HEK293T (cell line): ENCODE measurements around the gene MYO7A.

Source experiments
- CTCF ChIA-PET: fragments of 350-600 bp; formaldehyde crosslinking; extraction: SDS; loops from one replicate; lab custom pipeline; 2021; ENCODE audit warnings: antibody characterized with exemption, inconsistent platforms; lab: Yijun Ruan, JAX
- POLR2A ChIA-PET: fragments of 350-600 bp; formaldehyde crosslinking; extraction: SDS; loops from one replicate; lab custom pipeline; 2020; ENCODE audit warnings: antibody characterized with exemption, inconsistent platforms; lab: Yijun Ruan, JAX
- DNase-seq: peaks from one replicate; pipeline ENCODE4 v3.0.0; 2012; ENCODE audit warnings: mixed read lengths; ENCODE audit errors: extremely low spot score
- ARNT ChIP-seq: fragments of 450-650 bp; IDR thresholded peaks from 2 replicates; pipeline ENCODE4 v1.6.1; 2017; ENCODE audit warnings: mild to moderate bottlenecking
- BHLHE40 ChIP-seq: fragments of 450-650 bp; IDR thresholded peaks from 2 replicates; pipeline ENCODE4 v1.6.1; 2016; ENCODE audit warnings: mild to moderate bottlenecking, moderate library complexity, borderline replicate concordance
- CTBP1 ChIP-seq: fragments of 450-650 bp; IDR thresholded peaks from 2 replicates; pipeline ENCODE4 v1.6.1; 2016; ENCODE audit warnings: borderline replicate concordance
- ELF4 ChIP-seq: fragments of 450-650 bp; IDR thresholded peaks from 2 replicates; pipeline ENCODE4 v1.6.1; 2017; ENCODE audit warnings: antibody characterized with exemption
- FOXA1 ChIP-seq: fragments of 450-650 bp; IDR thresholded peaks from 2 replicates; pipeline ENCODE4 v1.6.1; 2016; ENCODE audit warnings: mild to moderate bottlenecking
- FOXK2 ChIP-seq: fragments of 450-650 bp; IDR thresholded peaks from 2 replicates; pipeline ENCODE4 v1.6.1; 2016; ENCODE audit warnings: mild to moderate bottlenecking
- FOXM1 ChIP-seq: fragments of 450-650 bp; IDR thresholded peaks from 2 replicates; pipeline ENCODE4 v1.6.1; 2017; ENCODE audit warnings: mild to moderate bottlenecking, borderline replicate concordance
- HDGF ChIP-seq: fragments of 450-650 bp; IDR thresholded peaks from 2 replicates; pipeline ENCODE4 v1.6.1; 2017; ENCODE audit warnings: antibody characterized with exemption, borderline replicate concordance
- L3MBTL2 ChIP-seq: fragments of 450-650 bp; conservative IDR thresholded peaks from 2 replicates; pipeline ENCODE4 v1.6.1; 2016; ENCODE audit warnings: mild to moderate bottlenecking
- LEF1 ChIP-seq: fragments of 450-650 bp; IDR thresholded peaks from 2 replicates; pipeline ENCODE4 v1.6.1; 2017; ENCODE audit warnings: mild to moderate bottlenecking, borderline replicate concordance
- NFRKB ChIP-seq: fragments of 450-650 bp; IDR thresholded peaks from 2 replicates; pipeline ENCODE4 v1.6.1; 2016; ENCODE audit warnings: mild to moderate bottlenecking, moderate library complexity
- PKNOX1 ChIP-seq: fragments of 450-650 bp; IDR thresholded peaks from 2 replicates; pipeline ENCODE4 v1.6.1; 2016
- SP1 ChIP-seq: fragments of 450-650 bp; IDR thresholded peaks from 2 replicates; pipeline ENCODE4 v1.6.1; 2017
- SUZ12 ChIP-seq: fragments of 450-650 bp; IDR thresholded peaks from 2 replicates; pipeline ENCODE4 v1.6.1; 2016; ENCODE audit warnings: mild to moderate bottlenecking
- TARDBP ChIP-seq: fragments of 450-650 bp; IDR thresholded peaks from 2 replicates; pipeline ENCODE4 v1.6.1; 2016
- ZNF384 ChIP-seq: fragments of 450-650 bp; IDR thresholded peaks from 2 replicates; pipeline ENCODE4 v1.6.1; 2016

MYO7A gene

GRCh38 chr11:77121876-77122575, 6.0 kb upstream of the MYO7A start:
- CTCF ChIA-PET, result interaction anchor here (1.1 kb wide), 1 partner anchor 75 kb away, joined by 3 read pairs; no protein-coding TSS in a partner anchor
- POLR2A ChIA-PET, result no interaction called here
- no peak for DNase-seq
- TF ChIP-seq BHLHE40, result no peak
- TF ChIP-seq PKNOX1, result no peak
- no peak for TF ChIP-seq LEF1
- TF ChIP-seq FOXA1, result no peak
- TF ChIP-seq ZNF384, result no peak
- no peak for TF ChIP-seq ARNT
- no peak for TF ChIP-seq ELF4
- TF ChIP-seq TARDBP, result no peak
- no peak for TF ChIP-seq SP1
- TF ChIP-seq FOXK2, result no peak
- no peak for TF ChIP-seq NFRKB
- no peak for TF ChIP-seq L3MBTL2
- TF ChIP-seq FOXM1, result no peak
- no peak for TF ChIP-seq CTBP1
- TF ChIP-seq SUZ12, result no peak
- no peak for TF ChIP-seq HDGF

GRCh38 chr11:77122576-77123212, 5.4 kb upstream of the MYO7A start:
- POLR2A ChIA-PET, result no interaction called here
- DNase-seq, result no peak
- no peak for TF ChIP-seq L3MBTL2
- CTCF ChIA-PET, result no interaction called here

- TF ChIP-seq L3MBTL2 (no peak), ZNF384 (no peak), BHLHE40 (no peak), FOXK2 (no peak), FOXM1 (no peak), TARDBP (no peak)
- POLR2A ChIA-PET, result no interaction called here
- CTCF ChIA-PET, result no interaction called here
- no peak for DNase-seq
These were observed 4.5 kb upstream of the MYO7A start for GRCh38 chr11:77123591-77123990.

- ChIA-PET CTCF (interaction anchor here (0.5 kb wide), 1 partner anchor 302 kb away, joined by 4 read pairs; no protein-coding TSS in a partner anchor), POLR2A (no interaction called here)
- DNase-seq, result no peak
- no peak for TF ChIP-seq SUZ12
- TF ChIP-seq LEF1, result no peak
- no peak for TF ChIP-seq HDGF
- no peak for TF ChIP-seq L3MBTL2
- no peak for TF ChIP-seq CTBP1
- no peak for TF ChIP-seq NFRKB
- no peak for TF ChIP-seq SP1
These were observed 4.0 kb upstream of the MYO7A start for GRCh38 chr11:77124041-77124440.

- ChIA-PET CTCF (interaction anchor here (0.5 kb wide), 1 partner anchor 301 kb away, joined by 4 read pairs; no protein-coding TSS in a partner anchor), POLR2A (no interaction called here)
- DNase-seq, result no peak
- TF ChIP-seq FOXK2 (no peak), L3MBTL2 (no peak), ZNF384 (no peak)
These were observed 3.6 kb upstream of the MYO7A start for GRCh38 chr11:77124488-77124887.

GRCh38 chr11:77125191-77125590, 2.9 kb upstream of the MYO7A start:
- CTCF ChIA-PET, result no interaction called here
- TF ChIP-seq ELF4 (no peak), TARDBP (no peak), SUZ12 (no peak), CTBP1 (no peak)
- no peak for DNase-seq

GRCh38 chr11:77125695-77126094, 2.4 kb upstream of the MYO7A start:
- TF ChIP-seq FOXA1, result no peak
- TF ChIP-seq SP1, result no peak
- TF ChIP-seq BHLHE40, result no peak
- no peak for TF ChIP-seq TARDBP
- TF ChIP-seq LEF1, result no peak
- TF ChIP-seq CTBP1, result no peak
- no peak for TF ChIP-seq ARNT
- no peak for TF ChIP-seq PKNOX1
- no peak for TF ChIP-seq ZNF384
- no peak for TF ChIP-seq NFRKB
- no peak for TF ChIP-seq ELF4
- TF ChIP-seq FOXM1, result no peak
- no peak for TF ChIP-seq FOXK2
- no peak for DNase-seq
- CTCF ChIA-PET, result no interaction called here
- POLR2A ChIA-PET, result no interaction called here

More at GRCh38 chr11:77125191-77125590, 2.9 kb upstream of the MYO7A start:
- POLR2A ChIA-PET, result no interaction called here
